ENCODE measurements around the gene H2BK1.

H2BK1 gene

DNA sequence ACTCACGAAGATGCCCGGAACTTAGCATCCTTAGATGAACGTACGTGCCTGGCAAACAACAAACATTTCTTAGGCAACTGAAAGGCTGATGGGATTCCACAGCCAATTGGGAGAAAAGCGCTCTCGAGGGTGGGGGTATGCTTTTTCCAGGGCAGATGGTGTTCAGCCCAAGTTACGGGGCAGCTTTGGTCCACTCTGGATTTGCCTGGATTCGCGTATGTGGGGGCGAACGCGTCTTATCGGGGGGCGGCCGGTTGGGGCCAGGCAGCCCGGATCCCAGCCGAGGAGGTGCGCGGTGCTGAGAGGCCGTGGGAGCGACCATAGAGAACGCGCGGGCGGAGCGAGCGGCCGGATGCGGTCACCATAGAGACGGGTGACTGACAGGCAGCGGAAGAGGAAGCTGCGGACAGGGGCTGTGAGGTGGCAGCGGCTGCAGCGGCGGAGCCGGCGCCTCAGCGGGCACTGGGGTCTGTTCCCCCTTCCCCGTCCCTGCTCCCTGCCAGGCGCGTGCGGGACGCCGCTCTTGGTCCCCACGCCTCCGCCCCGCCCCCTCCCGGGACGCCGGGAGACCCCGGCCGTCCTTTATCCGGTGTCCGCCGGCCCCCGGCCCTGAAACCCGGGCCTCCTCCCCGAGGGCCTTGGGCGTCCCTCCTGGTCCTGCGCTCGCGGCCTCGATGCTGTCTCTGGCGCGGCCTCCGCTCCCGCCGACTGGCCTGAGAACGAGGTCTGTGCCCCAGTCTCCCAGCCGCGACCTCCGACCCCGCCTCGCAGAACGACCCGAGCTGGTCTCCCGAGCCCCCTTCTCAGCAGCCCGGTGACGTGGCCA is 22.0 kb upstream of the H2BK1 start, which contains the start of gene CHPF2:
CHPF2 (plus strand) TSS at position 393 of the 826 bp plus-strand sequence. CDS start 1,529 bp downstream, outside the sequence.
- peak; percentile 80 for DNase-seq (ENCODE audit: low read depth)

DNA sequence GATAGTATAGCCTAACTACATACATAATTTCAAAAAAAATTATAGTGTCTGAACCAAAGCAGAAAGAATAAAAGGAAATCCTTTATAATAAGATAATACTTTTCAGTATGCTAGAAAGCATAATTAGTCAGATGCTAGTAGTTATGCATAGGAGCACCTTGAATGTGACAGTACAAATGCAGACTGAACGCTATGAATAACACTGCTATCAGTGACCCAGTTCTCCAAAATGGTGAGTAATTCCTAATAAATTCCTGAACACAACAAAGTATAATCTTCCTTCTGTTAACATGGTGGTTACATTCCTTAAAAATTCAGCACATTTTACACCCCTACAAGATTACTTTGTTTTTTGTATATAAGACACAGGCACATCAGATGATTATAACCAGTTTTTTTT is 20.8 kb upstream of the H2BK1 start:
- no peak for DNase-seq (ENCODE audit: low read depth)

DNA sequence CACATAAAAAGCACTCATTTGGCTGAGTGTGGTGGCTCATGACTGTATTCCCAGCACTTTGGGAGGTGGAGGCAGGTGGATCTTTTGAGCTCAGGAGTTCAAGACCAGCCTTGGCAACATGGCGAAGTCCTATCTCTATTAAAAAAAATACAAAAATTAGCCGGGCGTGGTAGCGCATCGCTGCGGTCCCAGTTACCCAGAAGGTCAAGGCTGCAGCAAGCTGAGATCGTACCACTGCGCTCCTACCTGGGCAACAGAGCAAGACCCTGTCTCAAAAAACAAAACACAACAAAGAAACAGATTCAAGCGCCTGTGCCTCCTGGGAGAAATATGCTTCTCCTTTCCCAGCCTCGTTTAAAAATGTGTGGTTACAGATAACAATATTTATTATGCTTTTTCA is 19.0 kb upstream of the H2BK1 start:
- DNase-seq (ENCODE audit: low read depth) = no peak

DNA sequence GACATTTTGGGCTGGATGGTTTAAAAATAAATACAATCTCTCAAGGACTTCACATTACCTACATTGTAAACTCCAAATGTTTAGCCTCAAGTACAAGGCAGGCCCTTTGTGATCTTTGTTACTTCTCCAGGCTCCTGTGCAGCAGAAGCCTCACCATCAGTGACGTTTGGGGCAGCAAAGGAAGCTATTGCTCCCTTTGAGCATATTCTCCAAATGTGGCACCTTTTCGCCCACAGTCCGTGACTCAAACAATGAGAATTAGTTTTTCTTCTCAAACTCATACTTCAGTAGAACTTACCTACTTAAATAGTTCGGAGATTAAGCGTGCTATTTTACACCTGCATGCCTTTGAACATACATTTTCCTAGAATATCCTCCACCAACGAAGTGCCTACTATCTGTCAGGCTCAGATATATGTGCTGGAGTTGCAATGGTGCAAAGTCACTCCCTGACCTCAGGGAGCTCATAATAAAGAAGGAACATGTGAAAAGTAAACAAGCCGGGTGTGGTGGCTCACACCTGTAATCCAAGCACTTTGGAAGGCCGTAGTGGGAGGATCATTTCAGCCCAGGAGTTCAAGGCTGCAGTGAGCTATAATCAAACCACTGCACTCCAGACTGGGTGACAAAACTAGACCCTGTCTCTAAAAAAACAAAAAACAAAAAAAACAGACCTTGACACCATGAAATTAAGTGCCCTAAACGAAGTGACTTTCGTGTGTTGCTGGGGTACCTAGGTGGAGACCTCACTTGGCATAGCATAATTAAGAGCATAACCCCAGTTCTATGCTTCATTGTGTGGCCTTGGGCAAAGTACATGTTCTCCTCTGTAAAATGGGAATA is 18.0 kb upstream of the H2BK1 start:
- no peak for DNase-seq (ENCODE audit: low read depth)

DNA sequence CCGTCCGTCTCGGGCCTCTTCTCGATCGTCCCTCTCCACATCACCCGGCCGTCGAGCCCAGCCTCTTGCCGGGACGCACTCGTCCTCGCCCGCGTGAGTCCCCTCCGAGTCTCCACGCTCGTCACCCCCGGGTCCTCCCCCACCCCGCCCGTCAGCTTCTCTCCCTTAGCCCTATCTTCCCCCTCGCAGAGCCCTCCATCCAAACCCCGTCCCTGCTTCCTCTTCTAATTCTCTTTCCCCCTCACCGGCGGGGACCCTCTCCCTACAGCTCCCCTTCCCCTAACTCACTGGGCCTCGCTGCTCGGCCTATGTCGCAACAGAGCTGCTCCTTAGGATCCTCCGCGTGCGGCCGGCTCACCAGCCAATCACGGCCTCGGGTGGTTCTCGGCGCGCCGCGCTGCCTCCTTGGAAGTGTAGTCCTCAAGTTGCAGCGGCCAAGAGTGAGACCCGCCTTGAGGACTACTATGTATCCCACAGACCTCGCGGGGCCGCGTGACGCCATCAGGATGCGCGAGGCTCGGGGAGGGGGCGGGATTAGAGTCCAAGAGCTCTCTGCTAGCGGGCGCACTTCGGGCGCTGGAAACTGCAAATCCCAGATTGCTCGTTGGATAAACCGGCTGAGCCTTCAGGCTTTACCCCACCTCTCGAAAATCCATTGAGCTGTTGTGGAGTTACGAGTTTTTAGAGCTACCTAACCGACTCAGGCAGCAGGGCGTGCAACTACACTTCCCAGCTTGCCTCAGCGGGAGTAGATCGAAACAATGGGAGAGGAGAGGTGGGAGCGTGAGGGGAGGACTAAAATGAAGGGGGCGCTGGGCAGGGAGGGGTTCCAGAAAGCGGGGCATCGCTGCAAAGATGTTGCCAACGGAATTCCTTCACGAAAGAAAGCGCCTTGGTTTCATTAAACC is 16.8 kb upstream of the H2BK1 start, which contains the start of gene ABCF2:
ABCF2 (minus strand) TSS at position 331 of the 908 bp plus-strand sequence. CDS start 747 bp downstream, outside the sequence.
- peak; percentile 99 for DNase-seq (ENCODE audit: low read depth)

DNA sequence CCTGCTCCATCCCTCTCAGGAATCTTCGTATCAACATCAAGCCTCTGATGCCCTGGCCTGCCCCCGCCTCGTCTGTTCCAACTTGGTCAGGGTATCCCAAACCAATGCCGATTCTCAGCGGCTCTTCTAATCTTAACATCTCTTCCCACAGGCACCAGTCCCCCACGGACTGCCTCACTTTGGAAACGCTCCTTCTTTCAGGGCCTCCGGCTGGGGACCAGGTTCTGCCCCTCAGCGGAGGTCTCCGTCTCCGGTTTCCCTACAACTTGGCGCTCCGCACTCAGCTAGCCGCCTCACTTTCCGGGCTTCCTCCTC is 16.2 kb upstream of the H2BK1 start:
- DNase-seq (ENCODE audit: low read depth) = no peak

DNA sequence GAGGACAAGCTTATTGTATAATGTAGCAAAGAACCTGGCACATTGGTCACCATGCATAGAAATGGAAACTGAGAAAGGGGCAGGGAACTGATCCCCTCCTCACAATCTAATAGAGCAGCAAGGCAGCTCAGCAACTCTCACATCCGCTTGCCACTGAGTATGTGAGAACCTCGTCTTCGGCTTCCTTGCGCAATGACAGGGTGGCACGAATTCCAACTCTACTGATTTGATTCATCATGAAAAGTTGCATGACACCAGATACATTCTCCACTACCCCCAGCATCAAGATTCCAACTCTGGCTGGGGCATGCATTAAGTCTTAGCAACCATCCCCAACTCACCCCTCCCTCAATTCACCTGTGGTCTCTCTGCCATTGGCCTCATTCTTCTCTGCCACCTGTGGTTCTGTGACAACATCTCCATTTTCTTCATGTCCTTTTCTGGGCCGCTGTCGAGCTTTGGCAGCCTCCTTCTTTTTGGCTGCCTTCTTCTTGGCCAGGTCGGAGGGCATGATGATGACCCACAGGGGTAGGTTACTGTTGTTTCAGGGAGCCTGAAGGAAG is 15.7 kb upstream of the H2BK1 start:
- DNase-seq (ENCODE audit: low read depth) = no peak

DNA sequence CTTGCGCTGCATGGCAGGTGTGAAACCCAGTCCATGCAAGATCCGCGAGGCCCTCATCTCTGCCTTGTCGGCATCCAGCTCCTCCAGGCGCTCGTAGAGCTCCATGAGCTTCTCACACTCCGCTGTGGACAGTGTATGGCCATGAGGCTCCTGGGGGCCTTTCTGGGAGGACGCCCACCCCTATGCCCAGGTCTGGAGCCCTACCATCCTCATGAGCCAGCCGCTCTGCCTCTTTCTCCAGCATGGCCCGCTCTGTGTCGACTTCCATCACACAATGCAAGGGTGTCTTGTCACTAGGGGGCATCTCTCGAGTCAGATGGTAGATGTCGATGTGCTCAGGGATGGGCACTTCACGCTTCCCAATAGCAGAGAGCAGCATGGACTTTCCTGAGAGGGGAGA is 13.4 kb upstream of the H2BK1 start:
- no peak for DNase-seq (ENCODE audit: low read depth)

DNA sequence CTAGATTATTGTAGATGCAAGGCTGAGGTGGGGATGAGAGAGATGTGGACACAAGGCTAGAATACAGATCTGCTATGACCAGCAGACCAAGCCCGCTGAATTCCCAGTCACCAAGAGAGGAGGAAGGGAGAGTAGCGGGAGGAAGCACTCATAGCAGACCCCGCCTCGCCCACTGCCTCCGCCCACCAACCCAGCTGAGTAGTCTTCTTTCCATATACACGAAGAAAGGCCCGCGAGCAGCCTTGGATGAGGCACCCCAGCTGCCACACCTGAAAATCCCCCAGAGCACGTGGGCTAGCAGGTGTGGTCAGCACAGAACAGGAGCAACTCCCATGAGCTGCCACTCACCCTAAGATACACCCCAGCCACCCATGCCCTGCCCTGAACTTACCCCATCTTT is 7.9 kb upstream of the H2BK1 start:
- no peak for DNase-seq (ENCODE audit: low read depth)

DNA sequence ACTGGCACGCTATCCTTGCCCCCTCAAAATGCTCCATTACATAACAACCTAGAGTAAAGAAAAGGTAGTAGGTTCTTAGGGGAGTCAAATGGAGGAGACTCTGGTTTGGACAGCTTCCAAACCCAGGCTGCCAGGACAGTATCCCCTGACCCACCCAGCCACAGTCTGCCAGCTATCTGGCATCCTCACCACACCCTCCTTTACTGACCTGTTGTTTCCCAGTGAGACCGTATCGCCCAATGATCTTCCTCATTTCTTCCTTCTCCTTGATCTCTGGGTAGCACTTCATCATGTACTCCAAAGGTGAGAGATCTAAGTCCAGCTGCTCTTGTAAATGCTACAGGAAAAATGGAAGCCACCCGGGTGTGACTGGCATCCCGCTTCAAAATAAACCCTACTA is 5.1 kb upstream of the H2BK1 start:
- DNase-seq (ENCODE audit: low read depth) = no peak

DNA sequence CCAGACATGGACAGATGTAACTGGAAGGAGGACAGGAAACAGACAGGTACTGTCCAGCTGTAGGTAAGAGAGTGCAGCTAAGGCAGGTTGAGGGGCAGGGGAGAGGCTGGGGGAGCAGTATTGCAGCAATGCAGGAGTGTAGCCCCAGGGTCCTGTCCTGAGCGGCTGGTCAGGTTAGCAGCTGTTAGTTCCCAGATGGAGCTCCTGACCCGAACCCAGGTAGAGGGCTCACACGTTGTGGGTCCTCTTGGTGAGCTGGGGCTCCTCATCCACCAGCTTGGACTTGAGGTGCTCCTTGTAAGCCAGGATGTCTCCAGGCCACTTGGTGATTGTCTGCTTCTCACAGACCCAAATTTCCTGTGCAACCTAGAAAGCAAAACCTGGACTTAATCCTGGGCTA is 3.5 kb upstream of the H2BK1 start:
- DNase-seq (ENCODE audit: low read depth) = no peak

DNA sequence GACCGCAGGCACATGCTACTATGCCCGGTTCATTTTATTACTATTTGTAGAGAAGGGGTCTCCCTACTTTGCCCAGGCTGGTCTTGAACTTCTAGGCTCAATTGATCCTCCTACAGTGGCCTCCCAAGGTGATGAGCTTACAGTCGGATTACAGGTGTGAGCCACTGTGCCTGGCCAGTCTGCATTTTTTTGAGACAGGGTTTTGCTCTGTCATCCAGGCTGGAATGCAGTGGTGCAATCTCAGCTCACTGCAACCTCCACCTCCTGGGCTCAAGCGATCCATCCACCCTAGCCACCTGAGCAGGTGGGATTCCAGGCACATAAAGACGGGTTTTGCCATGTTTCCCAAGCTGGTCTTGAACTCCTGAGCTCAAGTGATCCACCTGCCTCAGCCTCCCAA is 2.3 kb upstream of the H2BK1 start:
- no peak for DNase-seq (ENCODE audit: low read depth)

DNA sequence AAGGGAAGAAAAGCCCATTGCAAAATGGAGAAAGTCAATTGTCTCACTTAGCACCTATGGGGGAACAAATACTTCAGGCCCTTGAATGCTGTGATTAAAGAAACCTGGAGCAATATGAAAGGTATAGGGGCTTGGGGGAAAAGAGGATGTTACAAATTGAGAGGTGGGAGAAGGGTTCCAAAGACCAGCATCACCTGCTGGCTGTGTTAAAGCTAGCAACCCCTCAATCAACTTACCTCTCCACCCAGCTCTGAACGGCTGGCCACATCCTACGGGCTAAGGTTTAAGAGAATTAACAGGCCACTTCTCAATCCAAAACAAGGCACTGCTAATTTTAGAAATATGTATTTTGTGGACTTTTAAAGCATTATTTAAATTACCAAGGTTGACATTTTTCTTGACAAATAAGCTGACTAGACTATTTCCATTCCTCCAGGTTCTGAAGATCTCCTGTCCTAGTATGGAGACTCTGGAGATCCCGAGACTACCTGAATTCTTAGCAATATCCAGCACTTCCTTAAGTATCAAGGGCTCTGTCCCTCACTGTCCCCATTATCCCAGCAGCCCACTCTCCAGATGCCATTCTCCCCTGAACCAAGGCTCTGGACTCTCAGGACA is 976 bp upstream of the H2BK1 start:
- DNase-seq (ENCODE audit: low read depth) = no peak

DNA sequence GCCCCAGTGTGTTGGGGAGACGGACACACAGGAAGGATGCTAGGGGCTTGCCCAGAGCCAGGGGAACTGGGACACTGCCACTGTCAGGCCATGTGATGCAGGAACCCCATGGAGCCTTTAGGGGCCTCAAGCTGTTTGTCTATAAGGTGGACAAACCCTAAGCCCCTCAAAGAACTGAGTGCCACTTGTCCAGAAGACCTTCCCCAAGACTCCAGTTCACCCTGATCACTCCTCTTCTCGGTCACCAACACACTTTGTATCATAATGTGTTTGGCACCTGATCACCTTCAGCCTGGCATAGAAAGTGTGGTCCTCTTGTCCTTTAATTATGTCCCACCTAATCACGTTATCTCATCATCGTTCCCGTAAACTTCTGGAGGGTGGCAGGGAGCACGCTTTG is 700 bp downstream of the H2BK1 start:
- DNase-seq (ENCODE audit: low read depth) = no peak

DNA sequence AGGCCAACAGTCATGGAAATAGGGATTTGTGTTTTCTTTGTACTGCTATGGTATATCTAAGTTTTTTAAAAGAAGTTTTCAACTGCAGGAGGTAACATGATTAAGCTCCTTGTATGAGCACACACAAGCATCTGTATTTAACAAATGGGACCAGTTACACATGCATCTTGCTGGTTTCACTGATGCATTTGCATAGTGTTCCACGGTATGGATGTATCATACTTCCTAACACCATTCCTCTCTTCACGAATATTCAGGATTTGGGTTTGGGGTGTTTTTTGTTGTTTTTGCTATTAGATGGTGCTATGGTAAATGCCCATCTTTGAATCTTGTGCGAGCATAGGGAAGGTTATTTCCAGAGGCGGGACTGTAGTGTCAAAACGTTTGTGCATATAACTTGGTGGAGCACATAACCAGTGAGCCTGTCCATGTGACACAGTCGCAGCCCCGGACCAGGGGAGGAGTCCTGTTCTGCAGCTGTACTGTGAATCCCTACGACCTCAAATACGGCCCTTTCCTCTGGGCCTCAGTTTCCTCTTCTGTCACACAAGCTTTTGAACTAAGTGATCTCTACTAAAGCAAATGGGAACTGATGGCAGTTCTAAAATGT is 1.9 kb downstream of the H2BK1 start:
- DNase-seq (ENCODE audit: low read depth) = no peak

DNA sequence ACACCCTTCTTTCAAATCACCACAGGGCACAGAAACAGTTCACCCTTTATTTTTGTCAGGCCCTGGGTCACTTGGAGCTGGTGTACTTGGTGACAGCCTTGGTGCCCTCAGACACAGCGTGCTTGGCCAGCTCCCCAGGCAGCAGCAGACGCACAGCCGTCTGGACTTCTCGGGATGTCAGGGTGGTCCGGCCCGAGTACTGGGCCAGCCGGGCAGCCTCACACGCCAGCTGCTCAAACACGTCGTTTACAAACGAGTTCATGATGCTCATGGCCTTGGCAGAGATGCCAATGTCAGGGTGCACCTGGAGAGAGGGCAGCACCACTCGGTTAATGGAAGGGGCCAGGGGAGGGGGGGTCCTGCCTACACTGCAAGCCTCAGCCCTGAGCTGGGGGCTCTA is 2.5 kb downstream of the H2BK1 start:
- no peak for DNase-seq (ENCODE audit: low read depth)

DNA sequence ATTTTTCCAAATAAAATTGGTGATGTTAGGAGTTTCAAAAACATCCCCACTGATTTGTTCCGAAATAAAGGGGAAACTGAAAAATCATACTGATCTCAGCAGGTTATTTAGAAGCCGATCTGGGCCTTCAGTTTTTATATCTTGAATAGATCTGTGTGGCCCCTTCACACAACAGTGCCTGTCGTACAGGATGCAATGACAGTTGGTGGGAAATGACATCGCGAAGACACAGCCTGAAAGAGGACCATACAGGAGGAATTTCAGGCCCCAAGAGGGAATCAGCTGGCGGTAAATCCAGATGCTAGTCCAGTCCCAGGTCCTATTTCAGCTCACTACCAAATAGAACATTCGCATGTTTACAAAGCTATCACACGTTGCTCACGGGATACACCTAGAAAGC is 3.0 kb downstream of the H2BK1 start:
- DNase-seq (ENCODE audit: low read depth) = no peak

DNA sequence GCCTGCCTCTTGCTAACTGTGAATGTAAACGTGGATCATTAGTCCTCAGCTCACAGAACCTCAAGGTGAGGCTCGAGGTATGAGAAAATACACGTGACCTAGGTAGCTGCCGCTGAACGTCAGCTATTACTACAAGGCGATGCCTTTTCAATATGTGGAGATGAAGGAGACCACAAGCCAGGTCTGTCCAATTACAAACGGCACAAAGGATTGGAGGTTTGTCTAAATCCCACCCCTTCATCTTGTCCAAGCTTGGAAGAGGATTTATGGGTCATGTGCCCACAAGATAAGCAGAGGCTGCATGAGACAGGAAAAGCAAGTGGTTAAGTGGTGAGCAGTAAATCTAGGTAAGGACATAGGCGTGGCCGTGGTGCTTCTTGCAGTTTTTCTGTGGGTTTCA is 3.4 kb downstream of the H2BK1 start:
- DNase-seq (ENCODE audit: low read depth) = no peak

DNA sequence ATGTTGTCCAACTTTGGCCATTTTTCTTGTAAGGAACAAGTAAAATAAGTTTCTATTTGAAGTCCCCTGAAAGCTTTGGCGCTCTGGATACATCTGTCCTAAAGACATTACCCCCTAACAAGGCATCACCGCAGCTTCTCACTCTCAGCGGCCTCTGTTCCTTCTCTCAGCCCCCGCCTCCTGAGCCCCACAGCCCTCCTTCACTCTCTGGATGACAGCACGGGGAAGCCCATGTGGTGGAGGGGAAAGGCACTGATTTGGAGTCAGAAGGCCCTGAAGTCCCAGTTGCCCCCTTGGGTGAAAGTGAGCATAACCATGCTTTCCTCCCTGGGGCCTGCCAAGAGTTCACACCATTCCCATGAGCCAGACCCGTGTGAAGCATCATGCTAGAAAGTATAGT is 4.6 kb downstream of the H2BK1 start:
- no peak for DNase-seq (ENCODE audit: low read depth)

DNA sequence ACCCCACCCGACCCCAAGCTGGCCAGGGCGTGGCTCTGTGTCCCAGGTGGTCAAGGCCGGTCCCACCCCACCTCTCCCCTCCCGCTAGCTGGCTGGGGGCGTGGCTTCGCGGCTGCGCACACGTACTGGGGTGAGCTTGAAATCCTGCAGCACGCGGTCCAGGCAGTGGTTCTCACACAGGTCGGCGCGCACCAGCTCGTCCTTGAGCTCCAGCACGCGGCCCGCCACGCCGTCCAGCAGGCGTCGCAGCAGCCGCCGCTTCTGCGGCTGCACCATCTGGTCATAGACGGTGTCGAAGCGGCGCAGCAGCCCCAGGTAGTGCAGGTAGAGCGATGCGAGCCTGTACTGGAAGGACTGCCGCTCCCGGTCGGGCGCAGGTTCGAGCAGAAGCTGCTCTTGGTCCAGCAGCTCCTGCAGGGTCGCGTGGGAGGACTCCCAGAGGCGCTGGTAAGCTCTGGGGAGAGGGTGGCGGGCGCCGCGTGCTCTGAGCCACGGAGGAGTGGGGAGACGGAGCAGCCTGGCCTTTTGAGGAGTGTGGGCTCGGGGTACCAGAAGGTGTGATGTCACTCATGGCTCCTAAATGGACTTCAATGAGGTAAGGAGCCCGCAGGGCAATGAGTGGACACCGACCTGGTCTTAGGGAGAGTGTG is 5.8 kb downstream of the H2BK1 start:
- DNase-seq (ENCODE audit: low read depth) = no peak

DNA sequence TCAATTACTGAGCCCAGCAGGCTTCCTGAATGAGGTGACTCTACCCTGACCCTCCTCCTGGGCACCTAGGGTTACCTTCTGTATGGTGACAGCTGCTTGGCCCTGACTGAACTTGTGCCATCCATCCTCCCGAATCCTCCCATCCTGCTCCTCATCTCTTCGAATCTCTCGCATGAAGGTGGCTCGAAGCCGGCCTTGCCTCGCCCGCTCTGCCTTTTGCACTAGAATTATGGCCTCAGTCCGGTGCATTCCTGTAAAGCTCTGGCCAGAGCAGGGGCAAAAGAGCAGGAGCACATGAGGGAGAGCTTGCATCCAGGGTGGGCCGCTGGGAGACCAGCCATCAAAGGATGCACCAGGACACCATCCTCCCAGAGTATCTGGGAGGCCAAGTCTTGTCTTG is 7.5 kb downstream of the H2BK1 start:
- DNase-seq (ENCODE audit: low read depth) = no peak
